Ascending aorta (tissue), 2 donors: ENCODE measurements around the gene ACOT9. TPM values are rescaled to one million over a fixed set of nuclear protein-coding genes. Genes with fewer than 3 reads are reported as not detected.

Experiments
- DNase-seq, 2 donors: peaks; one replicate each; pipeline ENCODE4 v3.0.0-alpha.2; 2019; ENCODE audit warnings: low spot score in 2 of 2
- H3K27ac ChIP-seq, 2 donors: fragments of 200-600 bp; sonication (generic); one replicate each; pipeline ENCODE4 v1.5.1; 2016 to 2017; ENCODE audit warnings: mild to moderate bottlenecking in 1 of 2
- H3K27me3 ChIP-seq: fragments of 200-600 bp; sonication (generic); one replicate; pipeline ENCODE4 v1.5.1; 2017
- H3K36me3 ChIP-seq, 2 donors: fragments of 200-600 bp; sonication (generic); one replicate each; pipeline ENCODE4 v1.5.1; 2016
- H3K4me1 ChIP-seq, 2 donors: fragments of 200-600 bp; sonication (generic); one replicate each; pipeline ENCODE4 v1.5.1; 2016 to 2017; ENCODE audit warnings: mild to moderate bottlenecking in 1 of 2
- H3K4me3 ChIP-seq, 2 donors: fragments of 200-600 bp; sonication (generic); one replicate each; pipeline ENCODE4 v1.5.1; 2016 to 2017; ENCODE audit warnings: mild to moderate bottlenecking in 1 of 2
- H3K9me3 ChIP-seq, 2 donors: fragments of 200-600 bp; sonication (generic); one replicate each; pipeline ENCODE4 v1.5.1; 2016
- intact Hi-C: fragments of 100-400 bp; cut with DNase I; formaldehyde crosslinking; loops from one replicate; pipeline ENCODE4 v1.15.1; 2023
- total RNA-seq: library from RNA; depleted of rRNA; stranded (reverse); fragments of >200 nt; gene quantifications from one replicate; pipeline ENCODE4 v1.1.0, GENCODE V29; 2016
- TF ChIP-seq, protein P1 (sequence below), 3 experiments: fragments of 200-600 bp in 2 of 3; fragments of 450-650 bp in 1 of 3; sonication (generic) in 2 of 3; IDR thresholded peaks; one replicate each; pipeline ENCODE4 v1.5.1; 2016 to 2019; ENCODE audit warnings: antibody characterized with exemption in 3 of 3, mild to moderate bottlenecking in 1 of 3, moderate library complexity in 1 of 3

ACOT9 gene
- total RNA-seq, 1 donor from 2014 or later = 6.6 TPM

DNA sequence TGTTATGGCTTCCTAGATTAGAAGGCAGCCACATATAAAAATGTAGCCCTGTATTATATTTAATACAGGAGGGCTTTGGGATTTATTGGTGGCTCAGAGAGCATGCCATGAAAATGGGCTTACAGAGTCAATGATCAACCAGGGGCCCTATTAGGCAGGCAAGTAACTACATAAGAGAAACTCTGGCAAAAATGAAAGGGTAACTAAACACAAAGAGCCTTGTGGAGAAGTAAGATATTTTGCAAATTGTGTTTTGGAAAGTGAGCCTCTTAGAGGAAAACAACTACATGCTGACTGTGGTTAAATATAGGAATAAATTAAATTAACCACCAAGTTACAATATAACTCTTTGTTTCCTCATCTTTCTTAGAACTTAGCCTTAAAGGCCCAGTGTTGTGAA lies 45.4 kb upstream of the ACOT9 start:
- intact Hi-C loops = no loop called here
- H3K27ac ChIP-seq = no peak overlapping the region

DNA sequence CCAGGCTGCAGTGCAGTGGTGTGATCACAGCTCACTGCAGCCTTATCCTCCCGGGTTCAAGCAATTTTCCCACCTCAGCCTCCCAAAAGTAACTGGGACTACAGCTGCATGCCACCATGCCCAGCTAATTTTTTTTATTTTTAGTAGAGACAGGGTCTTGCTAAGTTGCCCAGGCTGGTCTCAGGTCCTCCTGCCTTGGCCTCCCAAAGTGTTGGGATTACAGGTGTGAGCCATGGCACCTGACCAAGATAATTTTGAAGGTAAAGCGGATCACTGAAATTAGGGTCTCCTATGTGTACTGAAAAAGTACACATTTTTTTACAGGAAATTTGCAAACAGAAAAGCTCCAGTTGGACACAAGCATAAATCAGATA lies 44.7 kb upstream of the ACOT9 start:
- no peaks in the 10 kb centered on the region for H3K27me3 ChIP-seq
- H3K27ac ChIP-seq = no peak overlapping the region
- TF ChIP-seq, protein P1, sequence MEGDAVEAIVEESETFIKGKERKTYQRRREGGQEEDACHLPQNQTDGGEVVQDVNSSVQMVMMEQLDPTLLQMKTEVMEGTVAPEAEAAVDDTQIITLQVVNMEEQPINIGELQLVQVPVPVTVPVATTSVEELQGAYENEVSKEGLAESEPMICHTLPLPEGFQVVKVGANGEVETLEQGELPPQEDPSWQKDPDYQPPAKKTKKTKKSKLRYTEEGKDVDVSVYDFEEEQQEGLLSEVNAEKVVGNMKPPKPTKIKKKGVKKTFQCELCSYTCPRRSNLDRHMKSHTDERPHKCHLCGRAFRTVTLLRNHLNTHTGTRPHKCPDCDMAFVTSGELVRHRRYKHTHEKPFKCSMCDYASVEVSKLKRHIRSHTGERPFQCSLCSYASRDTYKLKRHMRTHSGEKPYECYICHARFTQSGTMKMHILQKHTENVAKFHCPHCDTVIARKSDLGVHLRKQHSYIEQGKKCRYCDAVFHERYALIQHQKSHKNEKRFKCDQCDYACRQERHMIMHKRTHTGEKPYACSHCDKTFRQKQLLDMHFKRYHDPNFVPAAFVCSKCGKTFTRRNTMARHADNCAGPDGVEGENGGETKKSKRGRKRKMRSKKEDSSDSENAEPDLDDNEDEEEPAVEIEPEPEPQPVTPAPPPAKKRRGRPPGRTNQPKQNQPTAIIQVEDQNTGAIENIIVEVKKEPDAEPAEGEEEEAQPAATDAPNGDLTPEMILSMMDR (IDR thresholded peaks at IDR 0.05) = no peak
- no peak overlapping the region for H3K4me3 ChIP-seq
- no peaks in the 10 kb centered on the region for H3K4me1 ChIP-seq
- H3K36me3 ChIP-seq = peaks cover 0 to 14% of the 10 kb centered on the region in 2 donors
- no peak for DNase-seq
- H3K9me3 ChIP-seq = no peaks in the 10 kb centered on the region
- intact Hi-C loops = no loop called here

More for the DNA sequence above, 45.4 kb upstream of the ACOT9 start:
- H3K27me3 ChIP-seq = no peaks in the 10 kb centered on the region
- DNase-seq = no peak
- TF ChIP-seq, protein P1 (IDR thresholded peaks at IDR 0.05) = no peak
- H3K4me3 ChIP-seq = no peak overlapping the region
- H3K9me3 ChIP-seq = no peaks in the 10 kb centered on the region
- H3K4me1 ChIP-seq = no peaks in the 10 kb centered on the region
- peaks cover 0 to 14% of the 10 kb centered on the region in 2 donors for H3K36me3 ChIP-seq

DNA sequence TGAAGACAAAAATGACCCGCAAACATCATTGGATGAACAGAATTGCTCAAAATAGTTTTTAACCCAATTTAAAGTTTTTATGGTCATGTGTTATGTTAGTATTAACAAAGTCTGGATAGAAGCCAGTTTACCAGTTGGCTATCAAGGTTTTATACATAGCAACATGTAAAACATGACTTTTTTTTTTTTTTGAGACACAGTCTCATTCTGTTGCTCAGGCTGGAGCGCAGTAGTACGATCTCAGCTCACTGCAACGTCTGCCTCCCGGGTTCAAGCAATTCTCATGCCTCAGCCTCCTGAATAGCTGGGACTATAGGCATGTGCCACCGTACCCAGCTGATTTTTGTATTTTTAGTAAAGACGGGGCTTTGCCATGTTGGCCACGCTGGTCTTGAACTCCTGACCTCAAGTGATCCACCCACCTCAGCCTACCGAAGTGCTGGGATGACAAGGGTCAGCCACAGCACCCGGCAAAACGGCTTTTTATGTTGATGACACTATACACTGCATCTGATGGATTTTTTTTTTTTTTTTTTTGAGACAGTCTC lies 43.3 kb upstream of the ACOT9 start:
- H3K36me3 ChIP-seq = peaks cover 0 to 14% of the 10 kb centered on the region in 2 donors
- no peaks in the 10 kb centered on the region for H3K27me3 ChIP-seq
- no peaks in the 10 kb centered on the region for H3K4me1 ChIP-seq
- DNase-seq = peak in 1 of 2 donors; percentile 9
- H3K4me3 ChIP-seq = no peak overlapping the region
- TF ChIP-seq, protein P1 (IDR thresholded peaks at IDR 0.05) = no peak
- intact Hi-C loops = no loop called here
- no peaks in the 10 kb centered on the region for H3K9me3 ChIP-seq
- H3K27ac ChIP-seq = peak overlapping the region in 1 of 2 donors; percentile 1

DNA sequence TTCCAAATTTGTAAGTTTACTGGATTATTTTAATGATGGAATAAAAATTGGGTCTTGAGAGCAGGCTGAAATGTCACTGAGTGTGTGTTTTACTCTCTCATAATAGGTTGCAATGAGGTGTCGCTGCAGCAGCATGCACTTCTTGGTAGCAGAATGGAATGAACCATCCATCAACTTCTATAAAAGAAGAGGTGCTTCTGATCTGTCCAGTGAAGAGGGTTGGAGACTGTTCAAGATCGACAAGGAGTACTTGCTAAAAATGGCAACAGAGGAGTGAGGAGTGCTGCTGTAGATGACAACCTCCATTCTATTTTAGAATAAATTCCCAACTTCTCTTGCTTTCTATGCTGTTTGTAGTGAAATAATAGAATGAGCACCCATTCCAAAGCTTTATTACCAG lies 42.5 kb upstream of the ACOT9 start:
- Histone ChIP-seq H3K9me3 (no peaks in the 10 kb centered on the region), H3K27ac (peak overlapping the region; percentile 89 to 94), H3K36me3 (peaks cover 0 to 14% of the 10 kb centered on the region in 2 donors), H3K4me1 (no peaks in the 10 kb centered on the region), H3K4me3 (peak overlapping the region; percentile 53 to 73), H3K27me3 (no peaks in the 10 kb centered on the region)
- no peak for DNase-seq
- intact Hi-C loops = no loop called here
- TF ChIP-seq, protein P1 (IDR thresholded peaks at IDR 0.05) = no peak

DNA sequence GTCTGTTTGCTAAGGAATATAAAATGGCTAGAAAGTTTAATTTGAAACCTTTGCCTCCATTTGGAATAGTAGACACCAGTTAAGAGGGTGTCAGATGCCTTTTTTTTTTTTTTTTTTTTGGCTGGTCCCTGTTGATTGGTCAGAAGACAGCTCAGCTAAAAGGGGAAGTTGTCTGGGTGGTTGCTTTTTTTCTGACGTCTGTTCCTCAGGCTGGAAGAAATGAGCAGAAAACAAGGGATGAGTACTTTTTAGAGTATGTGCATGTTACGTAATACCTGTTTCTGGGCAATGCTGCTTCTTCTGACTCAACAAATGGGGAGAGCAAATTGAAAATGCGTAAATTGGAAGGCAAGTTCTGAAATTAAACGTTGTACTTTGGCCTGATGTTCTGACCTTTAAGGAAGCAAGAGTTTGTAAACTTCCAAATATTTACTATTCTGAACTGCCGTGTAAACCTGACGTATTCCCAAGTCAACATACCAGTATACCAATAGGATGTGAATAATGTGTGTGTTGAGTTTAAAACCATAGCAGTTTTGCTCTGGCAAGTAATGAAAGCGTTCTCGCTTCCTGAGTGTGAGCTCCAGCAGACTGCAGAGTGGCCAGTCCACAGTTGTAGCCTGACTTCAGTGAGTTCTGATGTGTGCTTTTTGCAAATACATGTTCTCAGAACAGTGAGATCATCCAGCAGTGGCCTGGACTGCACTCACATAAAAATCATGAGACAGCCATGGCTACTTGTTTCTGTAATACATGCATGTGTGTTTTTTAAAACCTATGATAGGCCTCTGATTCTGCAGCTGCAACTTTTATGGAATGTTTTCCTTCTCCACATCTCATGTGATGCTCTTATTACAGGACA lies 41.6 kb upstream of the ACOT9 start:
- Histone ChIP-seq H3K27me3 (no peaks in the 10 kb centered on the region), H3K4me3 (peak overlapping the region; percentile 53 to 73), H3K4me1 (no peaks in the 10 kb centered on the region), H3K9me3 (no peaks in the 10 kb centered on the region), H3K27ac (peak overlapping the region; percentile 89 to 94), H3K36me3 (peaks cover 0 to 14% of the 10 kb centered on the region in 2 donors)
- intact Hi-C loops = loop anchor here (5.0 kb wide), 2 partner anchors 243 to 268 kb away; partner anchors contain the start of genes EIF2S3 and KLHL15
- TF ChIP-seq, protein P1 (IDR thresholded peaks at IDR 0.05) = no peak
- DNase-seq = no peak
